GM12801 (cell line): Measurements from ENCODE around the gene TIFAB.
A peak's percentile ranks its signal among the peaks of the same experiment; 100 is the strongest.

ENCODE experiments used
- TF ChIP-seq, protein P1 (sequence below): IDR thresholded peaks from one replicate; pipeline ENCODE4 v1.5.1; 2011; ENCODE audit warnings: control low read depth; ENCODE audit not compliant: insufficient read length; ENCODE audit errors: extremely low read depth

TIFAB gene

DNA sequence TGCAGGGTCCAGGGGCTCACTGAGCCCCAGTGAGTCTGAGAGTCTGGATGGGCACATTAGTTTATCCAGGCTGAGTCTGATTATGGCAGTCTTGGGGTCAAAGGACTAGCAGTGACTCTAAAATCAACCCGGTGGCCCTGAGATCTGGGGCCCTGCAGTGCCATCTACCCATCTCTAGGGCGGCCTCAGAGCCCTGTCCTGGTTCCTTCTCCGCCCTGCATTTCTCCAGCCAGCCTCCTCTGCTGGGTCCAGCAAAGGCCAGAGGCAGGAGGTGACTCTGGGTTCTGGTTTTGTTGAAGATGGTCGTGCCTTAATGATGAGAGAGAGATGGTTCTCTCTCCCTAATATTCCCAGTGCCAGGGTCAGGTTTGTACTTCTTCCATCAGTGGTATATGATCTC lies 20.0 kb downstream of the TIFAB start:
- TF ChIP-seq, protein P1, sequence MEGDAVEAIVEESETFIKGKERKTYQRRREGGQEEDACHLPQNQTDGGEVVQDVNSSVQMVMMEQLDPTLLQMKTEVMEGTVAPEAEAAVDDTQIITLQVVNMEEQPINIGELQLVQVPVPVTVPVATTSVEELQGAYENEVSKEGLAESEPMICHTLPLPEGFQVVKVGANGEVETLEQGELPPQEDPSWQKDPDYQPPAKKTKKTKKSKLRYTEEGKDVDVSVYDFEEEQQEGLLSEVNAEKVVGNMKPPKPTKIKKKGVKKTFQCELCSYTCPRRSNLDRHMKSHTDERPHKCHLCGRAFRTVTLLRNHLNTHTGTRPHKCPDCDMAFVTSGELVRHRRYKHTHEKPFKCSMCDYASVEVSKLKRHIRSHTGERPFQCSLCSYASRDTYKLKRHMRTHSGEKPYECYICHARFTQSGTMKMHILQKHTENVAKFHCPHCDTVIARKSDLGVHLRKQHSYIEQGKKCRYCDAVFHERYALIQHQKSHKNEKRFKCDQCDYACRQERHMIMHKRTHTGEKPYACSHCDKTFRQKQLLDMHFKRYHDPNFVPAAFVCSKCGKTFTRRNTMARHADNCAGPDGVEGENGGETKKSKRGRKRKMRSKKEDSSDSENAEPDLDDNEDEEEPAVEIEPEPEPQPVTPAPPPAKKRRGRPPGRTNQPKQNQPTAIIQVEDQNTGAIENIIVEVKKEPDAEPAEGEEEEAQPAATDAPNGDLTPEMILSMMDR = no peak

DNA sequence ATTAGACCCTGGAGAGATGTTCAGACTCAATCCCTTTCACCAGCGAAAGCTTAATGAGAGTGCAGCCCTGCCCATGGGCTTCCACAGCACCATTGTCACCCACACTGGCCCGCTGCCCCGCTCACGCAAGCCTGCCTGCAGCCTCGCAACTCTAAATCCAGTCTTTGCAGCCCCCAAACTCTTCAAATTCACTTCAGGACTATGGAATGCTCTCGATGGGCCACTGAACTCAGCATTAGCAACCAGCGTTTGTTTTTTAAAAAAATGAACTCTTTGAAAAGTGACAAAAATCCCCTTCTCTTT lies 22.1 kb downstream of the TIFAB start:
- TF ChIP-seq, protein P1 = no peak

DNA sequence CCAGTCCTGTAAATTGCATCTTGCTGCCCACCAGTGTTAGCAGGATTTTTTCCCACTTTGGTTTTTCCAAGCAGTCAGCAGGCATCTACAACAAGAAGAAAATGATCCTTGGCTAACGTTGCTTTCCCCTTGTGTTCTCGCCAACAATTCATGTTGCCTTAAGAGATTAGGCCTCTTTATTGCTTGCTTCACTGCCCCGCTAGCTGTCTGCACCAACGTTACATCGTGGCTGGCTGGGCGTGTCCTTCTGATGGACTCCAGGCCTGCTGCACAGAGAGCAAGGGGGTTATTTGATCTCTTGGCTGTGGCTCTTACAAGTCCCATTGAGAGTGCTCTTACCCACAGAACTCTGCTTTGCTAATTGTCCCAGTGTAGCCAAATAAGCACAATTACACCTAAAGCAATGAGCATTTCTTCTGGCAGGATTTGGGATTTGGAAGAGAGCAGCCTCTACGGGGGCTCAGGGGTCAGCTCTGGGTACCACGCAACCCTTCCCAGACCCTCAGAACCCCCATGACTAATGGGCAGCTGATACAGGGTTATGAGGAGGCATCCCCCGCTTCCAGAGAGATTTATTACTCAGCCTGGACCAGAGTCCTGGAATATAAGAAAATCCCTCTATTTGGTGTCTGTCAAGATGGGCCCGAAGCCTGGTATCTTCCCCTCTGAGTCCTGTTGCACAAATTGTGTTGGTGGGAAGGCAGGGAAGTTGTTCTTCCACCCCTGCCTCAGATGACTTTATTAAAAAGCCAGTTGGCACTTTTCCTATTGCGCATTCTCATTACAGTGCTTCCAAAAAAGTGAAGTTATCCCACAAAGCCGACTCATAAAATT lies 22.6 kb downstream of the TIFAB start:
- TF ChIP-seq, protein P1 = no peak

DNA sequence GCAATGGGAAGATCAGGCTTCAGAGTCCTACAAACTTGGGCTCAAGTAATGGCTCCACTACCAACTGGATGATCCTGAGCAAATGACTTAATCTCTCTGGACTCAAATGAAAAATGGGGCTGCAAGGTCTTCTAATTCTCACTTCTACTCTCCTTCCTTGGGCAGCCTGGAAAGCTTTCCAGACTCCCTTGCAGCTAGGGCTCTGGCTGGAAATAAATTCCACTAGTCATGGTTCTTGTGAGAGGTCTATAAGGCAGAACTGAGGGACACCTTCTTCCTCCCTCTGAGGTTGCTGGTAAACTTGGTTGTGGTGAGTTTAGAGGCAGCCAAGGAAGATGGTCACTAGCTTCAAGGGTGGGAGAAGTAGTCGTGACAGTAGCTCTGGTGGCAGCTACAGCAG lies 23.6 kb downstream of the TIFAB start:
- TF ChIP-seq, protein P1 = no peak

DNA sequence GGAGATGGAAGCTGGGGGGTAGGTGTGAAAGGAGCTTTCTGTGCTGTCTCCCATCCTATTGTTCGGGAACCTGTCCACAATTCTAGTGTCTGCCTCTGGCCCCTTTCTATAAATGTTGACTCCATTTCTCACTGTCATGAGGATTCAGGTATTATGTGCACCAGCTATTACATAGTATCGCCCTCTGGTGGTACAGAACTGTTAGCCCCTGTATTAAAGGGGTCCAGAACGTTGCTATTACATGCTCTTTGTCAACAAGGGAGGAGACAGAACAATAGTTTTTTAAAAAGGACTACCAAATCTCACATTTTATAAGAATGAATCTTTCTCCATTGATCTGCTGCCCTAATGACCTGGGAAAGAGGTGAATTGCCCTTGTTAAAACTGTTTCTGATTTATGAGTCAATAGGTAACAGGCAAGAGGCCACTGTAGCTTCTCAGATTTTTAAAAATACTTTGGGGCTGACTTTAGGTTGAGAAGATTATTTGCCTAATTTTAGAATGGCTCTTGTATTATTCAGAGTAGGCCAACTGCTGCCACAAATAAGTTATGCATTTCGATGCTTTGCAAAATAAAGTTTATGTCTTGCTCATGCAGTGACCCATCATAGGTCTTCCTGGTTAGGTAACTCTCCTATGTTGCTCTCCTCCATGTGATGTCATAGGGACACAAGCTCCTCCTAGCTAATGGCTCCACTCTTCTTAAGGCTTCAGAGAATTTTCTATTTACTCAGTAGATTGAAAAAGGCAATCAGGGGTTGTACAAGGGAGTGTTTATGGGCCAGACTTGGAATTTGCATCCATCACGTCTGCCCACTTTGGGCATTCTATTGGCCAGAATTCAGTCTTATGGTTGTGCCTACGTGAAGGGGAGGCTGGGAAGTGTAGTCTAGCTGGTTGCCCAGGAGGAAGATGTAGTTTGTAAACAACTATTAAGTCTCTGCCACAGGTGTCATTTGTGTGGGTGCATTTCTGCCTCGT lies 25.8 kb downstream of the TIFAB start:
- TF ChIP-seq, protein P1 = peak; percentile 71

DNA sequence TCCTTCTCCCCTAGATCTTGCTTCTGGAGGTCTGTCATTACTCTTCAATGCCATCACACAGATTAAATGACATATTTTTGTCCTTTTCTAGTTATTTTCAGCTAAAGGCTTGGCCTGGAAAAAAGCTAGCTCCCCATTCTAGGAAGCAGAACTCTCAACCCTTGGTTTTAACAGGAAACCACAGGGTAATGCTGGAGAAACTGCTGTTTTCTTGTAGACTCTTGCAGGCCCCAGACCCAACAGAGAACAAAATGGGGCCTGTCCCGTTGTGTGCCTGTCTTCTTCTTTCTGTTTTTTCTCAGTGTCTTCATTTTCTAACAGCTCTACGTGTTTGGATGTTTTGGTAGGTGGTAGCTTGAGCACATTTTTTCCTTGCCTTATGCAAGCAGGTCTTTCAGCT lies 26.5 kb downstream of the TIFAB start:
- TF ChIP-seq, protein P1 = no peak

DNA sequence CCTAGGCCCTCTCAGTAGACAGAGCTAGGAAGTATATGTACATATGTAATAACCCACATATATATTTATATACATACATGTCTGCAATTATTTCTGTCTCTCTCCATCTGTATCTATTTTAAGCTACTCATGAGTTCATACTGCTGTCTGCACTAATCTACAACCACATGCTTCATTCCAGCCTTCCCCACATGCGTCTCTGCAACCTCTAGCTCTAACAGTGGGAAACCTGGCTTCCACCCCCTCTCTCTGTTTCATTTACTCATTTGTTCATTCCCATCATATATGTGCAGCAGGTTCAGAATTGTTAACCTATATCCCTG lies 28.3 kb downstream of the TIFAB start:
- TF ChIP-seq, protein P1 = no peak
